IMR-90 (cell line): ENCODE results near the gene PDZRN3. TPM values are rescaled to one million over a fixed set of nuclear protein-coding genes. Genes with fewer than 3 reads are reported as not detected.

ENCODE experiments used
- ATAC-seq: fragments of 200-7000 bp; cut with Tn5 transposase; 2 replicates; pipeline ENCODE4 v1.9.1; 2020; ENCODE audit warnings: low read depth, mild to moderate bottlenecking, moderate library complexity
- BruUV-seq: library from RNA; stranded (reverse); fragments of 400-500 nt; replicated peaks from 2 replicates; lab custom pipeline; 2021; lab: Mats Ljungman, UMichigan
- CTCF ChIA-PET: fragments of 300-600 bp; formaldehyde crosslinking; extraction: SDS; loops from one replicate; lab custom pipeline; 2021; ENCODE audit warnings: antibody characterized with exemption; lab: Yijun Ruan, JAX
- POLR2A ChIA-PET: fragments of 300-600 bp; sonication (Branson Sonifier 250); formaldehyde crosslinking; loops from one replicate; lab custom pipeline; 2022; ENCODE audit warnings: antibody characterized with exemption; ENCODE audit not compliant: unreplicated experiment; lab: Charles Lee
- DNase-seq: peaks from one replicate; pipeline ENCODE4 v3.0.0; 2013
- H2AFZ ChIP-seq: replicated peaks from 2 replicates; pipeline ENCODE3; 2013; ENCODE audit warnings: low read length, mild to moderate bottlenecking; ENCODE audit not compliant: poor library complexity
- H2AK5ac ChIP-seq: 2 replicates; pipeline ENCODE4 v1.6.1; 2013; ENCODE audit warnings: low read depth, low read length, inconsistent platforms
- H2AK9ac ChIP-seq: replicated peaks from 2 replicates; pipeline ENCODE3; 2013; ENCODE audit warnings: mild to moderate bottlenecking, low read depth, low read length, moderate library complexity; ENCODE audit not compliant: poor library complexity
- H2BK120ac ChIP-seq: 2 replicates; pipeline ENCODE4 v1.6.1; 2013; ENCODE audit warnings: low read depth, low read length, inconsistent platforms
- H2BK15ac ChIP-seq: 3 replicates; pipeline ENCODE4 v1.6.1; 2013; ENCODE audit warnings: low read depth, low read length, inconsistent platforms
- H2BK20ac ChIP-seq: 2 replicates; pipeline ENCODE4 v1.6.1; 2013; ENCODE audit warnings: low read depth, mild to moderate bottlenecking, inconsistent platforms, low read length, moderate library complexity
- H2BK5ac ChIP-seq: 2 replicates; pipeline ENCODE4 v1.6.1; 2013; ENCODE audit warnings: mild to moderate bottlenecking, low read depth, low read length, inconsistent platforms; ENCODE audit not compliant: poor library complexity, severe bottlenecking
- H3K14ac ChIP-seq: replicated peaks from 2 replicates; pipeline ENCODE4 v1.6.1; 2013; ENCODE audit warnings: low read depth, low read length, inconsistent platforms
- H3K18ac ChIP-seq: 2 replicates; pipeline ENCODE4 v1.6.1; 2013; ENCODE audit warnings: low read depth, low read length, control low read depth
- H3K23ac ChIP-seq: 2 replicates; pipeline ENCODE4 v1.6.1; 2013; ENCODE audit warnings: low read depth, low read length, inconsistent platforms
- H3K27ac ChIP-seq: 2 replicates; pipeline ENCODE4 v1.5.1; 2013; ENCODE audit warnings: mild to moderate bottlenecking, control low read depth, low read length; ENCODE audit not compliant: insufficient read depth
- H3K27me3 ChIP-seq: 2 replicates; pipeline ENCODE4 v1.6.1; 2013; ENCODE audit warnings: low read length; ENCODE audit not compliant: control insufficient read depth, insufficient read depth
- H3K36me3 ChIP-seq: 2 replicates; pipeline ENCODE4 v1.6.1; 2013; ENCODE audit warnings: low read length, mixed read lengths; ENCODE audit not compliant: control insufficient read depth, insufficient read depth
- H3K4ac ChIP-seq: 2 replicates; pipeline ENCODE4 v1.6.1; 2013; ENCODE audit warnings: low read depth, low read length, inconsistent platforms
- H3K4me1 ChIP-seq: 2 replicates; pipeline ENCODE4 v1.6.1; 2013; ENCODE audit warnings: low read length, mixed read lengths; ENCODE audit not compliant: control insufficient read depth, insufficient read depth
- H3K4me2 ChIP-seq: 2 replicates; pipeline ENCODE4 v1.6.1; 2013; ENCODE audit warnings: low read depth, mild to moderate bottlenecking, control low read depth, low read length, moderate library complexity
- H3K4me3 ChIP-seq: 2 replicates; pipeline ENCODE4 v1.5.1; 2013; ENCODE audit warnings: low read depth, mild to moderate bottlenecking, control low read depth, low read length, moderate library complexity; ENCODE audit not compliant: insufficient read depth
- H3K56ac ChIP-seq: 2 replicates; pipeline ENCODE4 v1.6.1; 2013; ENCODE audit warnings: low read length, inconsistent platforms; ENCODE audit not compliant: insufficient read depth; ENCODE audit errors: extremely low read depth
- H3K79me1 ChIP-seq, 2 experiments: 2 replicates each; pipeline ENCODE4 v1.6.1; 2013; ENCODE audit warnings: low read length in 2 of 2, inconsistent platforms in 1 of 2, low read depth in 1 of 2
- H3K9ac ChIP-seq: 2 replicates; pipeline ENCODE4 v1.6.1; 2013; ENCODE audit warnings: low read depth, low read length, control low read depth
- H3K9me1 ChIP-seq: 2 replicates; pipeline ENCODE4 v1.6.1; 2013; ENCODE audit warnings: low read length, inconsistent platforms; ENCODE audit not compliant: insufficient read depth
- H3K9me3 ChIP-seq: 2 replicates; pipeline ENCODE4 v1.6.1; 2013; ENCODE audit warnings: low read length; ENCODE audit not compliant: control insufficient read depth, insufficient read depth
- H4K20me1 ChIP-seq: 2 replicates; pipeline ENCODE4 v1.6.1; 2013; ENCODE audit warnings: low read length, inconsistent platforms; ENCODE audit not compliant: insufficient read depth
- H4K5ac ChIP-seq: 2 replicates; pipeline ENCODE4 v1.6.1; 2013; ENCODE audit warnings: mild to moderate bottlenecking, low read depth, low read length, control low read depth
- H4K8ac ChIP-seq, 2 experiments: 2 replicates each; pipeline ENCODE4 v1.6.1; 2013; ENCODE audit warnings: low read depth in 2 of 2, low read length in 2 of 2, control low read depth in 1 of 2, inconsistent platforms in 1 of 2
- H4K91ac ChIP-seq: 2 replicates; pipeline ENCODE4 v1.6.1; 2013; ENCODE audit warnings: low read depth, low read length, inconsistent platforms; ENCODE audit not compliant: insufficient read depth
- CEBPB ChIP-seq: IDR thresholded peaks from 2 replicates; pipeline ENCODE4 v1.6.1; 2012; ENCODE audit warnings: low read depth, low read length, improper control_type of control experiment
- ELK1 ChIP-seq: fragments of 150-350 bp; IDR thresholded peaks from 2 replicates; pipeline ENCODE4 v1.6.1; 2016; ENCODE audit warnings: low read depth, mild to moderate bottlenecking, low read length, moderate library complexity, borderline replicate concordance
- FOS ChIP-seq: fragments of 150-350 bp; IDR thresholded peaks from 2 replicates; pipeline ENCODE4 v1.6.1; 2016; ENCODE audit warnings: low read depth, low read length
- MAFK ChIP-seq: IDR thresholded peaks from 2 replicates; pipeline ENCODE4 v1.6.1; 2012; ENCODE audit warnings: low read depth, low read length, improper control_type of control experiment
- MXI1 ChIP-seq: IDR thresholded peaks from 2 replicates; pipeline ENCODE4 v1.6.1; 2012; ENCODE audit warnings: low read depth, mild to moderate bottlenecking, low read length, moderate library complexity, borderline replicate concordance
- NFE2L2 ChIP-seq: fragments of 150-350 bp; IDR thresholded peaks from 2 replicates; pipeline ENCODE4 v1.6.1; 2016; ENCODE audit warnings: low read depth, mild to moderate bottlenecking, low read length
- RAD21 ChIP-seq: IDR thresholded peaks from 2 replicates; pipeline ENCODE4 v1.6.1; 2012; ENCODE audit warnings: low read length, improper control_type of control experiment
- RCOR1 ChIP-seq: IDR thresholded peaks from 2 replicates; pipeline ENCODE4 v1.6.1; 2012; ENCODE audit warnings: mild to moderate bottlenecking, low read length, improper control_type of control experiment; ENCODE audit not compliant: insufficient replicate concordance
- WGBS, 2 experiments: methylation state at CpG; one replicate each; pipeline versions ENCODE4 v1.1.5 to v1.1.7; 2013; ENCODE audit warnings: missing lambda C conversion rate in 2 of 2; ENCODE audit not compliant: insufficient read length in 1 of 2; ENCODE audit errors: extremely low coverage in 2 of 2; 5-methylcytosine and 5-hydroxymethylcytosine counted together
- dilution Hi-C: fragments of 300-500 bp; cut with HindIII; formaldehyde crosslinking; loops from one replicate; pipeline ENCODE4 v1.14.3; 2018; ENCODE audit warnings: low sequenced_read_pairs; ENCODE audit not compliant: unreplicated experiment
- in situ Hi-C: fragments of 300-500 bp; cut with MboI; formaldehyde crosslinking; loops from 3 replicates; pipeline ENCODE4 v1.14.3; 2019; ENCODE audit warnings: low sequenced_read_pairs, inconsistent platforms, mixed read lengths
- intact Hi-C: fragments of 100-400 bp; cut with micrococcal nuclease; formaldehyde crosslinking; loops from 2 replicates; pipeline ENCODE4 v1.10.0; 2022
- polyA plus RNA-seq, 3 experiments: library from polyadenylated mRNA; depleted of rRNA; stranded (reverse); fragments of >200 nt; gene quantifications; 2 replicates each; pipeline ENCODE4 v1.2.3, GENCODE V29; 2012; ENCODE audit warnings: low replicate concordance in 1 of 3
- total RNA-seq: library from RNA; depleted of rRNA; stranded (reverse); fragments of >200 nt; gene quantifications from 2 replicates; pipeline ENCODE4 v1.2.3, GENCODE V29; 2012

Gene PDZRN3
- total and polyA plus RNA-seq, 2 of the 4 experiments (the other 2 are of a cell fraction): 9.4 to 17.0 TPM

- Histone ChIP-seq H4K20me1 (no peaks in the 10 kb centered on the region), H3K18ac (no peak overlapping the region), H3K36me3 (no peaks in the 10 kb centered on the region), H3K27me3 (no peaks in the 10 kb centered on the region), H3K23ac (no peak overlapping the region), H2BK120ac (peak overlapping the region; percentile 52), H3K56ac (no peak overlapping the region), H2BK5ac (peak overlapping the region; percentile 13), H2AFZ (no peak overlapping the region), H2BK20ac (peak overlapping the region; percentile 78), H3K14ac (no peak overlapping the region; the same call in 1 of the 2 replicates), H2AK5ac (peak overlapping the region; percentile 36; the same call in 1 of the 2 replicates), H4K8ac (peak overlapping the region in 1 of 2 experiments; percentile 63; a peak in 1 of 4 replicates), H2AK9ac (no peak overlapping the region), H3K9me3 (no peaks in the 10 kb centered on the region), H4K5ac (no peak overlapping the region), H3K4me2 (no peak overlapping the region), H3K79me1 (no peaks in the 10 kb centered on the region), H3K4me1 (peaks cover 6% of the 10 kb centered on the region), H3K9ac (no peak overlapping the region), H3K27ac (no peak overlapping the region), H3K9me1 (peaks cover 3% of the 10 kb centered on the region; the same call in 1 of the 2 replicates), H2BK15ac (peak overlapping the region; percentile 20; the same call in 1 of the 3 replicates), H4K91ac (peak overlapping the region; percentile 60; the same call in 1 of the 2 replicates), H3K4ac (peak overlapping the region; percentile 43; the same call in 1 of the 2 replicates), H3K4me3 (no peak overlapping the region)
- ChIA-PET POLR2A (no interaction called here), CTCF (no interaction called here)
- in situ Hi-C loops: no loop called here
- intact Hi-C loops: no loop called here
- 83% methylated on average over 2 of the region's 3 CpGs; no CpG with 5 or more reads in 1 of the 2 experiments for WGBS, 2 experiments
- DNase-seq (no peak), ATAC-seq (no peak)
- no TSS peak for BruUV-seq
- TF ChIP-seq CEBPB: no peak
- no peak for TF ChIP-seq NFE2L2
- no peak for TF ChIP-seq ELK1
- no peak for TF ChIP-seq MAFK
- TF ChIP-seq RCOR1: no peak
- TF ChIP-seq RAD21: no peak
- no peak for TF ChIP-seq FOS
- no peak for TF ChIP-seq MXI1
- dilution Hi-C loops: no loop called here
These were observed 43.1 kb upstream of the PDZRN3 start for GRCh38 chr3:73667889-73668288.
